Left lung (tissue), 10 donors: ENCODE data around the gene RORC. TPM values are rescaled to one million over a fixed set of nuclear protein-coding genes. Genes with fewer than 3 reads are reported as not detected.

ENCODE experiments used
- ATAC-seq: fragments of 200-7000 bp; cut with Tn5 transposase; one replicate; pipeline ENCODE4 v1.9.1; 2020; ENCODE audit warnings: moderate library complexity
- DNase-seq, 4 donors: peaks; one replicate each; pipeline ENCODE4 v3.0.0-alpha.2; 2013 to 2020
- H3K27ac ChIP-seq, 2 donors: fragments of 200-600 bp; sonication (generic) in 1 of 2; one replicate each; pipeline versions ENCODE4 v1.5.0 to v1.8.0; 2020 to 2021
- H3K27me3 ChIP-seq, 2 donors: fragments of 200-600 bp; sonication (generic) in 1 of 2; one replicate each; pipeline versions ENCODE4 v1.5.0 to v1.8.0; 2020 to 2021
- H3K36me3 ChIP-seq, 2 donors: fragments of 200-600 bp; sonication (generic) in 1 of 2; one replicate each; pipeline versions ENCODE4 v1.5.0 to v1.8.0; 2020 to 2021
- H3K4me1 ChIP-seq, 2 donors: fragments of 200-600 bp; one replicate each; pipeline ENCODE4 v1.8.0; 2021
- H3K4me3 ChIP-seq, 2 donors: fragments of 200-600 bp; sonication (generic) in 1 of 2; one replicate each; pipeline versions ENCODE4 v1.5.0 to v1.8.0; 2020 to 2021; ENCODE audit warnings: mild to moderate bottlenecking in 1 of 2
- H3K9me3 ChIP-seq, 2 donors: fragments of 200-600 bp; sonication (generic) in 1 of 2; one replicate each; pipeline versions ENCODE4 v1.5.0 to v1.8.0; 2020 to 2021
- CTCF ChIP-seq, 2 donors: fragments of 200-600 bp; sonication (generic) in 1 of 2; IDR thresholded peaks; one replicate each; pipeline versions ENCODE4 v1.5.0 to v1.8.0; 2021; ENCODE audit warnings: antibody characterized with exemption in 2 of 2
- intact Hi-C, 2 donors: fragments of 100-400 bp; cut with DNase I; formaldehyde crosslinking; loops; one replicate each; pipeline versions ENCODE4 v1.11.2 to v1.14.2; 2022
- polyA plus RNA-seq, 6 donors: library from polyadenylated mRNA; unstranded; fragments of 120-200 nt; gene quantifications; one replicate each; pipeline ENCODE4 v1.2.1, GENCODE V29; 2013; ENCODE audit not compliant: insufficient read length in 6 of 6
- total RNA-seq, 2 donors: library from RNA; stranded (reverse); fragmentation: NEBNext Ultra II Directional; extraction: Animal tissue kit (Norgen Biotek cat#: 25700); gene quantifications; one replicate each; pipeline ENCODE4 v1.2.1, GENCODE V29; 2021
- donor health status: DM: no; HTN: yes; CAD: no.
- donor health status: DM: no; HTN: no; CAD: no.

The RORC gene
- total and polyA plus RNA-seq, 8 donors: 5.4 to 11.8 (median 10.3) TPM

GRCh38 chr1:151762941-151763921 lies 68.4 kb downstream of the RORC start, which contains the start of gene MRPL9:
MRPL9 (minus strand) TSS chr1:151763496; CDS start chr1:151763479, 17 bp downstream.
- no peaks in the 10 kb centered on the region for H3K9me3 ChIP-seq
- H3K4me3 ChIP-seq: peak within 1 kb of the TSS; percentile 67 to 71
- peak; percentile 78 to 96 (median 85) for DNase-seq
- intact Hi-C loops: no loop called here
- no peak for TF ChIP-seq CTCF (IDR thresholded peaks at IDR 0.05)
- H3K27me3 ChIP-seq: no peaks in the 10 kb centered on the region
- peak within 1 kb of the TSS; percentile 80 to 90 for H3K27ac ChIP-seq
- ATAC-seq: peak; percentile 99
- H3K4me1 ChIP-seq: peaks cover 7 to 15% of the 10 kb centered on the region in 2 donors
- peaks cover 4 to 40% of the 10 kb centered on the region in 2 donors for H3K36me3 ChIP-seq

- TF ChIP-seq CTCF (IDR thresholded peaks at IDR 0.05): no peak
- intact Hi-C loops: no loop called here
- Histone ChIP-seq H3K4me3 (no peak overlapping the region), H3K9me3 (no peaks in the 10 kb centered on the region), H3K36me3 (peaks cover 4 to 51% of the 10 kb centered on the region in 2 donors), H3K4me1 (peaks cover 7 to 15% of the 10 kb centered on the region in 2 donors), H3K27ac (no peak overlapping the region), H3K27me3 (no peaks in the 10 kb centered on the region)
- ATAC-seq: no peak
- DNase-seq: no peak
Observed at GRCh38 chr1:151760597-151761385, 70.8 kb downstream of the RORC start.

GRCh38 chr1:151759241-151759640 lies 72.4 kb downstream of the RORC start:
- H3K36me3 ChIP-seq: peaks cover 4 to 56% of the 10 kb centered on the region in 2 donors
- H3K4me3 ChIP-seq: no peak overlapping the region
- H3K9me3 ChIP-seq: no peaks in the 10 kb centered on the region
- intact Hi-C loops: no loop called here
- DNase-seq: no peak
- peaks cover 7 to 15% of the 10 kb centered on the region in 2 donors for H3K4me1 ChIP-seq
- H3K27me3 ChIP-seq: no peaks in the 10 kb centered on the region
- no peak for TF ChIP-seq CTCF (IDR thresholded peaks at IDR 0.05)
- H3K27ac ChIP-seq: no peak overlapping the region
- ATAC-seq: no peak

GRCh38 chr1:151756291-151756690 lies 75.3 kb downstream of the RORC start:
- Histone ChIP-seq H3K36me3 (peaks cover 0 to 46% of the 10 kb centered on the region in 2 donors), H3K4me1 (no peaks in the 10 kb centered on the region), H3K27me3 (no peaks in the 10 kb centered on the region), H3K9me3 (no peaks in the 10 kb centered on the region), H3K27ac (no peak overlapping the region), H3K4me3 (no peak overlapping the region)
- TF ChIP-seq CTCF (IDR thresholded peaks at IDR 0.05): no peak
- no peak for ATAC-seq
- no peak for DNase-seq
- intact Hi-C loops: no loop called here

Other genes with a start within 250 kb of the RORC start
- 10 to 100 TPM; 45.8 to 64.5 TPM for gene SNX27, start 219.8 kb downstream of the RORC start, total RNA-seq
- gene SNX27, start 219.8 kb downstream of the RORC start, polyA plus RNA-seq: 10 to 100 TPM; 21.5 to 26.7 (median 23.5) TPM
- gene CELF3, start 115.0 kb downstream of the RORC start, total RNA-seq: not detected
- gene CELF3, start 115.0 kb downstream of the RORC start, polyA plus RNA-seq: 1 to 10 TPM in 1 of 6 donors, under 1 TPM in 5; 0.72 to 1.4 (median 0.90) TPM
- gene RIIAD1, start 110.3 kb downstream of the RORC start, total RNA-seq: 1 to 10 TPM in 1 of 2 donors, not detected in 1; 4.0 TPM
- 1 to 10 TPM in 5 of 6 donors, under 1 TPM in 1; 0.39 to 1.9 (median 1.6) TPM for gene RIIAD1, start 110.3 kb downstream of the RORC start, polyA plus RNA-seq
- 10 to 100 TPM; 42.5 to 57.5 TPM for gene MRPL9, start 68.3 kb downstream of the RORC start, total RNA-seq
- gene MRPL9, start 68.3 kb downstream of the RORC start, polyA plus RNA-seq: 100 to 1,000 TPM; 102 to 132 (median 120) TPM
- gene TDRKH, start 41.3 kb downstream of the RORC start, total RNA-seq: 10 to 100 TPM; 10.5 to 13.3 TPM
- gene TDRKH, start 41.3 kb downstream of the RORC start, polyA plus RNA-seq: 10 to 100 TPM; 10.8 to 13.3 (median 11.7) TPM
- under 1 TPM; 0.06 to 0.63 TPM for gene LINGO4, start 26.4 kb downstream of the RORC start, total RNA-seq
- gene LINGO4, start 26.4 kb downstream of the RORC start, polyA plus RNA-seq: under 1 TPM in 4 of 6 donors, not detected in 2; 0.07 to 0.17 (median 0.12) TPM
- under 1 TPM; 0.26 to 0.55 TPM for gene C2CD4D, start 8.0 kb upstream of the RORC start, total RNA-seq
- under 1 TPM; 0.31 to 0.92 (median 0.53) TPM for gene C2CD4D, start 8.0 kb upstream of the RORC start, polyA plus RNA-seq
- not detected for gene THEM5, start 21.9 kb upstream of the RORC start, total RNA-seq
- gene THEM5, start 21.9 kb upstream of the RORC start, polyA plus RNA-seq: 1 to 10 TPM in 3 of 6 donors, under 1 TPM in 3; 0.67 to 1.2 (median 1.00) TPM
- 10 to 100 TPM; 10.6 to 13.7 TPM for gene THEM4, start 77.7 kb upstream of the RORC start, total RNA-seq
- 10 to 100 TPM; 25.5 to 36.8 (median 33.8) TPM for gene THEM4, start 77.7 kb upstream of the RORC start, polyA plus RNA-seq
- 1,000 to 10,000 TPM; 1,069 to 1,250 TPM for gene S100A10, start 162.1 kb upstream of the RORC start, total RNA-seq
- 100 to 1,000 TPM; 415 to 615 (median 485) TPM for gene S100A10, start 162.1 kb upstream of the RORC start, polyA plus RNA-seq
- 100 to 1,000 TPM; 671 to 868 TPM for gene S100A11, start 205.2 kb upstream of the RORC start, total RNA-seq
- 100 to 1,000 TPM; 203 to 307 (median 233) TPM for gene S100A11, start 205.2 kb upstream of the RORC start, polyA plus RNA-seq